Panc1 (cell line): ENCODE results near the gene FAM217B.

Source experiments
- POLR2AphosphoS5 ChIP-seq: IDR thresholded peaks from 2 replicates; pipeline ENCODE4 v1.6.1; 2012; ENCODE audit warnings: mild to moderate bottlenecking, low read depth, low read length, moderate library complexity
- TCF7L2 ChIP-seq: IDR thresholded peaks from 2 replicates; pipeline ENCODE4 v1.6.1; 2011; ENCODE audit warnings: mild to moderate bottlenecking, low read depth, low read length, inconsistent platforms
- TF ChIP-seq, protein P1 (sequence below): fragments of 450-650 bp; IDR thresholded peaks from 2 replicates; pipeline ENCODE4 v1.5.1; 2017; ENCODE audit warnings: mild to moderate bottlenecking
- TF ChIP-seq, protein P2 (sequence below), 2 experiments: IDR thresholded peaks; 2 replicates each; pipeline ENCODE4 v1.6.1; 2011 to 2012; ENCODE audit warnings: low read depth in 2 of 2, control low read depth in 1 of 2, low read length in 1 of 2, mild to moderate bottlenecking in 1 of 2, moderate library complexity in 1 of 2; ENCODE audit not compliant: insufficient read depth in 1 of 2

DNA sequence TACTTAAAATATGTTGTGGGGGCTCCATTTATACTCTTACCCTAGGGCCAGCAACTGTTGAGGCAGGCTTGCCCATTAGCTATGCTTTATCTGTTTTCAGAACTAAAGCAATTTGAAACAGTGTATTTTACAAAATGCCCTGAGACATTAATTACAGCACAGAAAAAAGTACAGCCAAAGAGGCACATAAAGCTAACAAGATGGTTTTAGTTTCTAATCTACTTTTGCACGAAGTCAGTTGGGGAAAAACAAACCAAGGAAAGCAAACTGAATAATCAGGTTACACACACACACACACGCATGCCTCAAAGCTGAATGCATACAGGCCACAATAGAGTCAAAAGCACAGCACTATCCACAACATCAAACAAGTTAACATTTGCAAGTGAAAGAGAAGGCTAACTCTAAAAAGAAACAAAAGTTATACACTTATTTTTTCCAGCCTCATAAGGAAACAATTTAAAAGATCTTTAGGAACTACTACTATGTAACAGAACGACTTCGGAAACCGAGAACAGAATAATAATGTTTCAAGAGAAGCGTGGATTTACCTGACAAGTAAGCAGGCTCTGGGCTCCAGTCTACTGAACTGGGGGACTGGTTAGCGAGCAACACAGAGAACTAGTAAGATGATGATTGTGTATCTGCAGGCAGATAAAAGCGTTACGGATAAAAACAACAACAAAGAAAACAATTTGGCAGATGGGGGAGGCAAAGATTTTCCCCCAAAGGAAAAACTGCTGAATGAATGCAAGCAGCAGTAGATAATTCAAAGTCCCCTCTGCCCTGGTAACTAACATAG lies 8.5 kb upstream of the FAM217B start:
- no peak for TF ChIP-seq POLR2AphosphoS5
- TF ChIP-seq, protein P1, sequence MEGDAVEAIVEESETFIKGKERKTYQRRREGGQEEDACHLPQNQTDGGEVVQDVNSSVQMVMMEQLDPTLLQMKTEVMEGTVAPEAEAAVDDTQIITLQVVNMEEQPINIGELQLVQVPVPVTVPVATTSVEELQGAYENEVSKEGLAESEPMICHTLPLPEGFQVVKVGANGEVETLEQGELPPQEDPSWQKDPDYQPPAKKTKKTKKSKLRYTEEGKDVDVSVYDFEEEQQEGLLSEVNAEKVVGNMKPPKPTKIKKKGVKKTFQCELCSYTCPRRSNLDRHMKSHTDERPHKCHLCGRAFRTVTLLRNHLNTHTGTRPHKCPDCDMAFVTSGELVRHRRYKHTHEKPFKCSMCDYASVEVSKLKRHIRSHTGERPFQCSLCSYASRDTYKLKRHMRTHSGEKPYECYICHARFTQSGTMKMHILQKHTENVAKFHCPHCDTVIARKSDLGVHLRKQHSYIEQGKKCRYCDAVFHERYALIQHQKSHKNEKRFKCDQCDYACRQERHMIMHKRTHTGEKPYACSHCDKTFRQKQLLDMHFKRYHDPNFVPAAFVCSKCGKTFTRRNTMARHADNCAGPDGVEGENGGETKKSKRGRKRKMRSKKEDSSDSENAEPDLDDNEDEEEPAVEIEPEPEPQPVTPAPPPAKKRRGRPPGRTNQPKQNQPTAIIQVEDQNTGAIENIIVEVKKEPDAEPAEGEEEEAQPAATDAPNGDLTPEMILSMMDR, result no peak
- TF ChIP-seq, protein P2, sequence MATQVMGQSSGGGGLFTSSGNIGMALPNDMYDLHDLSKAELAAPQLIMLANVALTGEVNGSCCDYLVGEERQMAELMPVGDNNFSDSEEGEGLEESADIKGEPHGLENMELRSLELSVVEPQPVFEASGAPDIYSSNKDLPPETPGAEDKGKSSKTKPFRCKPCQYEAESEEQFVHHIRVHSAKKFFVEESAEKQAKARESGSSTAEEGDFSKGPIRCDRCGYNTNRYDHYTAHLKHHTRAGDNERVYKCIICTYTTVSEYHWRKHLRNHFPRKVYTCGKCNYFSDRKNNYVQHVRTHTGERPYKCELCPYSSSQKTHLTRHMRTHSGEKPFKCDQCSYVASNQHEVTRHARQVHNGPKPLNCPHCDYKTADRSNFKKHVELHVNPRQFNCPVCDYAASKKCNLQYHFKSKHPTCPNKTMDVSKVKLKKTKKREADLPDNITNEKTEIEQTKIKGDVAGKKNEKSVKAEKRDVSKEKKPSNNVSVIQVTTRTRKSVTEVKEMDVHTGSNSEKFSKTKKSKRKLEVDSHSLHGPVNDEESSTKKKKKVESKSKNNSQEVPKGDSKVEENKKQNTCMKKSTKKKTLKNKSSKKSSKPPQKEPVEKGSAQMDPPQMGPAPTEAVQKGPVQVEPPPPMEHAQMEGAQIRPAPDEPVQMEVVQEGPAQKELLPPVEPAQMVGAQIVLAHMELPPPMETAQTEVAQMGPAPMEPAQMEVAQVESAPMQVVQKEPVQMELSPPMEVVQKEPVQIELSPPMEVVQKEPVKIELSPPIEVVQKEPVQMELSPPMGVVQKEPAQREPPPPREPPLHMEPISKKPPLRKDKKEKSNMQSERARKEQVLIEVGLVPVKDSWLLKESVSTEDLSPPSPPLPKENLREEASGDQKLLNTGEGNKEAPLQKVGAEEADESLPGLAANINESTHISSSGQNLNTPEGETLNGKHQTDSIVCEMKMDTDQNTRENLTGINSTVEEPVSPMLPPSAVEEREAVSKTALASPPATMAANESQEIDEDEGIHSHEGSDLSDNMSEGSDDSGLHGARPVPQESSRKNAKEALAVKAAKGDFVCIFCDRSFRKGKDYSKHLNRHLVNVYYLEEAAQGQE (IDR thresholded peaks at IDR 0.05; ENCODE audit: insufficient read depth in 1 of 2, low read depth in 2 of 2, low read length in 1 of 2), result no peak
- no peak for TF ChIP-seq TCF7L2
